ENCODE data around the gene ZNF597.
A peak's percentile ranks its signal among the peaks of the same experiment; 100 is the strongest.

ZNF597 gene

DNA sequence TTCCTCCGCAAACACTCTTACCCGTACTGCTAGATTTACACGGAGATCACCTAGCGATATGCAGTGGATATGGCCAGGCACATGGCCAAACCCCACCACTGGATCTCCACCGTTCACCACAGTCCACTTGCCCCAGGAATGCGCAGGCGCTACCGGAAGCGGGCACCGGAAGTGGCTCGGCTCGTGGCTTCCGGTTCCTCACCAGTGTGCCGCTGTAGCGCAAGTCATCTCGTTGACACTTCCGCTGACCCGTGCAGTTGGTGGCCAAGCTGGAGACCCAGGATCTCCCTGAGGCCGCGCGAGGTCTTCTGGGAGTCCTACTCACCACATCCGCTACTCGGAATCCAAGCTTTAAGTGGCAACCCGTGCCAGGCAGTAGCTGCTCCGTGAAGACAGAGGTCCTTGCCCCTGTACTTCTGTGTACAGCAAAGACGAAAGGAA lies 11.5 kb downstream of the ZNF597 start:
- TF ChIP-seq, protein P1, sequence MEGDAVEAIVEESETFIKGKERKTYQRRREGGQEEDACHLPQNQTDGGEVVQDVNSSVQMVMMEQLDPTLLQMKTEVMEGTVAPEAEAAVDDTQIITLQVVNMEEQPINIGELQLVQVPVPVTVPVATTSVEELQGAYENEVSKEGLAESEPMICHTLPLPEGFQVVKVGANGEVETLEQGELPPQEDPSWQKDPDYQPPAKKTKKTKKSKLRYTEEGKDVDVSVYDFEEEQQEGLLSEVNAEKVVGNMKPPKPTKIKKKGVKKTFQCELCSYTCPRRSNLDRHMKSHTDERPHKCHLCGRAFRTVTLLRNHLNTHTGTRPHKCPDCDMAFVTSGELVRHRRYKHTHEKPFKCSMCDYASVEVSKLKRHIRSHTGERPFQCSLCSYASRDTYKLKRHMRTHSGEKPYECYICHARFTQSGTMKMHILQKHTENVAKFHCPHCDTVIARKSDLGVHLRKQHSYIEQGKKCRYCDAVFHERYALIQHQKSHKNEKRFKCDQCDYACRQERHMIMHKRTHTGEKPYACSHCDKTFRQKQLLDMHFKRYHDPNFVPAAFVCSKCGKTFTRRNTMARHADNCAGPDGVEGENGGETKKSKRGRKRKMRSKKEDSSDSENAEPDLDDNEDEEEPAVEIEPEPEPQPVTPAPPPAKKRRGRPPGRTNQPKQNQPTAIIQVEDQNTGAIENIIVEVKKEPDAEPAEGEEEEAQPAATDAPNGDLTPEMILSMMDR (IDR thresholded peaks at IDR 0.05; ENCODE audit: insufficient read depth, missing control alignments), result no peak
- DNase-seq (ENCODE audit: insufficient read length, low spot score), result no peak
- no peak for FAIRE-seq

DNA sequence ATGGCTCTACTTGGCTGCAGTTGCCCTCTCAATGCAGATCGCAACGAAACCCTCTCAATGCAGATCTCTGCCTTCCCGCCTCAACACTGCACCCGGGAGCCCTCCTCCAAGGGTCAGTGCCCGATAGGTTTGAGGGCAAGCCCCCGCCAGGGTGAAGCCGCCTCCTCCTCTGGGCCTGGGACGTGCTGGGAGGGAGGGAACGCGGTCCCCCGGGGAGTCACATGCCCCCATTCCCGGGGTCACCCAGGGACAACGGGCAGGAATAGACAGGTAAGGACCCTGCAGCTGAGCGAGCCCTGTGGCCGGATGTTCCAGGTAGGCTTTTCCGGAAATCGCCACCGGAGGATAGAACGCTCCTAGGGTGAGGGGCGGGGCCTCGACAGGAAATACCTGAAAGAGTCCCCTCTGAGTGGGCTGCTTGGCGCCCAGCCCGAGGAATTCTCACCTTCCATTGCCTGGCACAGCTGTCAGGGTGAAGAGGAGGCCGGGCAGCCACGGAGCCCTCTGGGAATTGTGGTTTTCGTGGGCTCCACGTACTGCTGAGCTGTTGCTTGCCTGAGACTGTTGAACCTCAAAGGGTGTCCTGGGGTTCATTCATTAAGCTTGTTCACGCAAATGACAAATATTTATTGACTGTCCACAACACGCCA lies 29.4 kb downstream of the ZNF597 start:
- TF ChIP-seq, protein P1 (IDR thresholded peaks at IDR 0.05; ENCODE audit: insufficient read depth, missing control alignments), result no peak
- DNase-seq (ENCODE audit: insufficient read length, low spot score) (no peak), FAIRE-seq (no peak)

DNA sequence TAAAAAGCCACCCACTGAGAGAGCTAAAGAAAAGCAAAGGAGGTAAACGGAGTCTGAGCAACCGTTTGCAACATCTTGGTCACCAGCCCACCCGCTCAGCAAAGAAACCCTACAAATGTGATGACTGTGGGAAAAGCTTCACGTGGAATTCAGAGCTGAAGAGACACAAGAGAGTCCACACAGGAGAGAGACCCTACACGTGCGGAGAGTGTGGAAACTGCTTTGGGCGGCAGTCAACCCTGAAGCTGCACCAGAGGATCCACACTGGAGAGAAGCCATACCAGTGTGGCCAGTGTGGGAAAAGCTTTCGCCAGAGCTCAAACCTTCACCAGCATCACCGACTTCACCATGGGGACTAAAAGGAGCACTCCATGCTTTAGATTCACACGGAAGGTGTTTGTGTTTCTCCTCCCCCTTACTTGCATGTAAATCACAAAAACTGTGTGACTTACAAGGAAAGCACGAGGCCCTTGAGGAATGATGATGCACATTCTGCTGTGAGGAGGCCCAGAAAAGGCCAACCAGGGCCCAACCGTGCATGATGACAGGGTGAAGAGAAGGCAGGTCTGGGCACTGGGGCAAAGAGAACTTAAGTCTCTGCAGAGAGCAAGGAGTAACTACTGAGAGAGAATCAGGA lies 34.6 kb downstream of the ZNF597 start:
- no peak for FAIRE-seq

DNA sequence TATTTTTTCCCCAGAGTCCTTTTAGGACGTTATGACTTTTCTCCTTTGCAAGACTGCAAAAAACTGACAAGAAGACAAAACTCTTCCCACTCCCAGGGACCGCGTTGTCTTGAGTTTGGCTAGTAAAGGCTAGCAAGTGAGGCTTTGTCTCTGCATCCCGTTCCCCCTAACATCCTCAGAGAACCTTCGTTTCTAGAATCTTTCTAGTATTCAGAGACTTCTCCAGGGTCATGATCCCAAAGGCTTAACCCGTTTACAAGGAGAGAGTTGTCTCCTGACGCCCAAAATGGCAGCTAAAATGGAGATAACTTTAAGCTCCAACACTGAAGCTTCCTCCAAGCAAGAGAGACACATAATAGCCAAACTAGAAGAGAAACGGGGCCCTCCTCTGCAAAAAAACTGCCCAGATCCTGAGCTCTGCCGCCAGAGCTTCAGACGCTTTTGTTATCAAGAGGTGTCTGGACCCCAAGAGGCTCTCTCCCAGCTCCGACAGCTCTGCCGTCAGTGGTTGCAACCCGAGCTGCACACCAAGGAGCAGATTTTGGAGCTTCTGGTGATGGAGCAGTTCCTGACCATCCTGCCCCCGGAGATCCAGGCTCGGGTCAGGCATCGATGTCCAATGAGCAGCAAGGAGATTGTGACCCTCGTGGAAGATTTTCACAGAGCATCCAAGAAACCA lies 41.4 kb downstream of the ZNF597 start:
- FAIRE-seq (no peak), DNase-seq (ENCODE audit: insufficient read length, low spot score) (no peak)
- TF ChIP-seq, protein P1 (IDR thresholded peaks at IDR 0.05; ENCODE audit: insufficient read depth, missing control alignments), result no peak

More for the DNA sequence above, 34.6 kb downstream of the ZNF597 start:
- DNase-seq (ENCODE audit: insufficient read length, low spot score), result no peak
- TF ChIP-seq, protein P1 (IDR thresholded peaks at IDR 0.05; ENCODE audit: insufficient read depth, missing control alignments), result no peak

DNA sequence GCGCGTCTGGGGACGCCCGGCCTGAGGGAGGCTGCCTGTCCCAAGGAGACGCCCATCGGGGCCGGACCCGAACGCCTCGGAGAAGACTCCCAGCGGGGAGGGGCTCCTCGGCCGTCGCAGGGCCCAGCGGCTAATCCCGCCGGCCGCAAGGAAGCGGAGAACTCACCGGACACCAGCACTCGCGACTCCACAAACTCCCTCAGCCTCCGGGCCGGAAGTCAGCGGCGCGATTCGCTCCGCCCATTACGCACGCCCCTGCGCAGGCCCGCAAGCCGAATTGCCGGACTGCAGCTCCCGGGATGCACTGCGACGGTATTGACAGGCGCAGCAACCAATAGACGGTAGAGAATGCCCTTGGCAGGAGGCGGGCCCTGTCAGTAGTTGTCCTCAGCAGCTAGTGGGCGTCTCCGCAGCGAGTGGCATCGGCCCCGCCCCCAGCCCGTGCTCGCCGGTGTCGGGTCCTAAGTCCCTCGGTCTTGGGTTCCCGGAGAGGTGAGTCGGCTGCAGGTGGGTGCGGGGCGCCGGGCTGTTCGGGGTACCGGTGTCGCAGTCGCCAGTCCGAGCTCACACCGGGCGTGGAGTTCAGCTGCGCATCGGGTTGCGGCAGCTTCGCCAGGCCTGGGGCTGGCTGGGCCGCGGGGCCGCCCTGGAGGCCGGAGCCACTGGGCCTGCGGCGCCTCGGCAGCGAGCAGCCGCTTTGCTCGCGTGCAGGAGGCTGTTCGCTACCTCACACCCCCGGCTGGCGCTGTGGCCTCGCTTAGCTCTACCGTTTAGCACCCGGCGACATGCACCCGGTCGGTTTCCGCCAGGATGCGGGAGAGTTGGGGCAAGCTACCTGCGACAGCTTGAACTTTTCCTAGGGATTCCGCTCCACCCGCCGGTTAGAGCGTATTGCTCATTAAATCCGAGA lies 42.3 kb downstream of the ZNF597 start, which contains the start of the genes ZNF174 and ZSCAN32:
ZNF174 (plus strand) TSS at position 437 of the 910 bp plus-strand sequence. CDS start 790 bp downstream, outside the sequence.
ZSCAN32 (minus strand) TSS at position 226 of the 910 bp plus-strand sequence. CDS start 3,447 bp downstream, outside the sequence.
- FAIRE-seq, result no peak
- DNase-seq (ENCODE audit: insufficient read length, low spot score), result peak; percentile 98
- TF ChIP-seq, protein P1 (IDR thresholded peaks at IDR 0.05; ENCODE audit: insufficient read depth, missing control alignments), result no peak

DNA sequence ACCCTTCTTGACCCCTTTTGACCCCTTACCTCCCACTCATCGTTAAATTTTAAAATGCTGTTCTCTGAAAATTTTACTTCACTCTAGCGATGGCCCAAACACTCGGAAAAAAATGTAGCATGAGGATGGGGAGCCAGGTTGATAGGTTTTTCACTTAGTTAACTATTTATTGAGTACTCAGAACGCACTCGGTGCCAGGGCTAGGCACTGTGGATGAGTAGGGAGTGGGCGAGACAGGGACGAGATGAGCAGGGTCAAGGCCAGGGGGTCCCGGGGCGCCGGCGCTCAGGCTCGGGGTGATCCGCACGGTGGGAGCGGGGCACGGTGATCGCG lies 42.9 kb downstream of the ZNF597 start:
- no peak for FAIRE-seq
- no peak for DNase-seq (ENCODE audit: insufficient read length, low spot score)
- TF ChIP-seq, protein P1 (IDR thresholded peaks at IDR 0.05; ENCODE audit: insufficient read depth, missing control alignments), result no peak
